GM23338 (cell line): ENCODE data around the gene DGKD. TPM values are rescaled to one million over a fixed set of nuclear protein-coding genes. Genes with fewer than 3 reads are reported as not detected.

ENCODE experiments used
- CREB1 ChIP-seq: fragments of 250-450 bp; sonication (Bioruptor Pico); IDR thresholded peaks from 2 replicates; pipeline ENCODE4 v1.5.0; 2020; ENCODE audit warnings: low read depth, mild to moderate bottlenecking, moderate library complexity
- EZH2 ChIP-seq: fragments of 200-600 bp; sonication (generic); IDR thresholded peaks from one replicate; pipeline ENCODE4 v1.8.0; 2017; ENCODE audit warnings: antibody characterized with exemption, mild to moderate bottlenecking, low read depth; ENCODE audit not compliant: unreplicated experiment
- JUNB ChIP-seq: IDR thresholded peaks from one replicate; pipeline ENCODE4 v1.6.1; 2016; ENCODE audit warnings: antibody characterized with exemption; ENCODE audit not compliant: unreplicated experiment
- NANOG ChIP-seq: IDR thresholded peaks from 2 replicates; pipeline ENCODE4 v1.6.1; 2016; ENCODE audit warnings: antibody characterized with exemption, borderline replicate concordance
- STAT1 ChIP-seq: IDR thresholded peaks from one replicate; pipeline ENCODE4 v1.6.1; 2016; ENCODE audit warnings: antibody characterized with exemption; ENCODE audit not compliant: unreplicated experiment
- ZNF114 ChIP-seq: fragments of 250-450 bp; sonication (Bioruptor Pico); IDR thresholded peaks from 2 replicates; pipeline ENCODE4 v1.5.0; 2020; ENCODE audit warnings: mild to moderate bottlenecking, moderate library complexity
- ZNF331 ChIP-seq: fragments of 250-450 bp; sonication (Bioruptor Pico); IDR thresholded peaks from 2 replicates; pipeline ENCODE4 v1.5.0; 2020; ENCODE audit warnings: low read depth, mild to moderate bottlenecking, moderate library complexity
- polyA plus RNA-seq: library from polyadenylated mRNA; unstranded; fragments of >200 nt; fragmentation: Nextera tagmentation; extraction: Ambion mirVana; gene quantifications from 2 replicates; pipeline ENCODE4 v1.2.1, GENCODE V29; 2016
- total RNA-seq: library from RNA; depleted of rRNA; stranded (reverse); fragments of >200 nt; shearing (Covaris generic); gene quantifications from 2 replicates; pipeline ENCODE4 v1.2.3, GENCODE V29; 2014
- TF ChIP-seq, protein P1 (sequence below): fragments of 250-450 bp; sonication (Bioruptor Pico); IDR thresholded peaks from 2 replicates; pipeline ENCODE4 v1.5.0; 2020; ENCODE audit warnings: mild to moderate bottlenecking, moderate library complexity
- TF ChIP-seq, protein P2 (sequence below): IDR thresholded peaks from one replicate; pipeline ENCODE4 v1.6.1; 2018; ENCODE audit warnings: antibody characterized with exemption; ENCODE audit not compliant: unreplicated experiment
- TF ChIP-seq, protein P3 (sequence below), 2 experiments: fragments of 200-600 bp in 1 of 2; sonication (generic) in 1 of 2; conservative IDR thresholded peaks; 2 replicates each; pipeline versions ENCODE4 v1.5.1 to v1.6.1; 2016 to 2017; ENCODE audit warnings: antibody characterized with exemption in 2 of 2, low read depth in 2 of 2, mild to moderate bottlenecking in 2 of 2, moderate library complexity in 1 of 2

The DGKD gene
- total and polyA plus RNA-seq, 2 experiments from 2014 or later, result 11.1 to 23.4 TPM

DNA sequence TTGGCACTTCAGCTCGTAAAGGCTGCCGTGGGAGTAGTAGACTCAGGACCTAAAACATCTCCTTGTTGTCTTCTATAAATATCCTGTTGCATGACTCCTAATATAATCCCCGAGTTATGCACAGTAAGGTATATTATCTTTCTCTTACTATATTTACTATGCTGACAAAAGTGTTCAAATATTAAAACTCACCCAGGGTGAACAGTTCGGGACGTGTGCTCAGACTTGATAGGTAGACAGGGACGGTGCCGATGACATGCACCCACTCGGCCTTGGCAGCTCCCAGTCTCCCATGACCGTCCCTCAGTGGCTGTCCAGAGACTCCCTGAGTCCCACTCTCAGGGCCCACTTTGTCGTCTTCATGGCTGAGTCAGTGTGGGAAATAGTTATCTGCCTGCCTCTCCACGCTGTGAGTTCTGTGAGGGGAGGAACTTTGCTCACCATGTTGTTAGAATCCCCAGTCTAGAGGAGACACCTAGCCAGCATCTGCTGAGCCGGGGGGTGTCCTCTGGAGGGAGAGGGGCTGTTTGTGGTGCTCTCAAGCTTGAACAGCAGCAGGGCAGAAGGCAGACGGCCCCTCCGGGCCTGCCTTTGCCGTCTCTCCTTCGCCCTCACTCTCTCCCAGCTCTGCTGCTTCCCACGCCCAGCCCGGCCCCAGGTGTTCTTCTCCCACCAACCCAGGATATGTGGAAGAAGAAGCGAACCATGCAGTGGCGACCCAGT, 75.0 kb downstream of the DGKD start (continued):
- TF ChIP-seq, protein P1, sequence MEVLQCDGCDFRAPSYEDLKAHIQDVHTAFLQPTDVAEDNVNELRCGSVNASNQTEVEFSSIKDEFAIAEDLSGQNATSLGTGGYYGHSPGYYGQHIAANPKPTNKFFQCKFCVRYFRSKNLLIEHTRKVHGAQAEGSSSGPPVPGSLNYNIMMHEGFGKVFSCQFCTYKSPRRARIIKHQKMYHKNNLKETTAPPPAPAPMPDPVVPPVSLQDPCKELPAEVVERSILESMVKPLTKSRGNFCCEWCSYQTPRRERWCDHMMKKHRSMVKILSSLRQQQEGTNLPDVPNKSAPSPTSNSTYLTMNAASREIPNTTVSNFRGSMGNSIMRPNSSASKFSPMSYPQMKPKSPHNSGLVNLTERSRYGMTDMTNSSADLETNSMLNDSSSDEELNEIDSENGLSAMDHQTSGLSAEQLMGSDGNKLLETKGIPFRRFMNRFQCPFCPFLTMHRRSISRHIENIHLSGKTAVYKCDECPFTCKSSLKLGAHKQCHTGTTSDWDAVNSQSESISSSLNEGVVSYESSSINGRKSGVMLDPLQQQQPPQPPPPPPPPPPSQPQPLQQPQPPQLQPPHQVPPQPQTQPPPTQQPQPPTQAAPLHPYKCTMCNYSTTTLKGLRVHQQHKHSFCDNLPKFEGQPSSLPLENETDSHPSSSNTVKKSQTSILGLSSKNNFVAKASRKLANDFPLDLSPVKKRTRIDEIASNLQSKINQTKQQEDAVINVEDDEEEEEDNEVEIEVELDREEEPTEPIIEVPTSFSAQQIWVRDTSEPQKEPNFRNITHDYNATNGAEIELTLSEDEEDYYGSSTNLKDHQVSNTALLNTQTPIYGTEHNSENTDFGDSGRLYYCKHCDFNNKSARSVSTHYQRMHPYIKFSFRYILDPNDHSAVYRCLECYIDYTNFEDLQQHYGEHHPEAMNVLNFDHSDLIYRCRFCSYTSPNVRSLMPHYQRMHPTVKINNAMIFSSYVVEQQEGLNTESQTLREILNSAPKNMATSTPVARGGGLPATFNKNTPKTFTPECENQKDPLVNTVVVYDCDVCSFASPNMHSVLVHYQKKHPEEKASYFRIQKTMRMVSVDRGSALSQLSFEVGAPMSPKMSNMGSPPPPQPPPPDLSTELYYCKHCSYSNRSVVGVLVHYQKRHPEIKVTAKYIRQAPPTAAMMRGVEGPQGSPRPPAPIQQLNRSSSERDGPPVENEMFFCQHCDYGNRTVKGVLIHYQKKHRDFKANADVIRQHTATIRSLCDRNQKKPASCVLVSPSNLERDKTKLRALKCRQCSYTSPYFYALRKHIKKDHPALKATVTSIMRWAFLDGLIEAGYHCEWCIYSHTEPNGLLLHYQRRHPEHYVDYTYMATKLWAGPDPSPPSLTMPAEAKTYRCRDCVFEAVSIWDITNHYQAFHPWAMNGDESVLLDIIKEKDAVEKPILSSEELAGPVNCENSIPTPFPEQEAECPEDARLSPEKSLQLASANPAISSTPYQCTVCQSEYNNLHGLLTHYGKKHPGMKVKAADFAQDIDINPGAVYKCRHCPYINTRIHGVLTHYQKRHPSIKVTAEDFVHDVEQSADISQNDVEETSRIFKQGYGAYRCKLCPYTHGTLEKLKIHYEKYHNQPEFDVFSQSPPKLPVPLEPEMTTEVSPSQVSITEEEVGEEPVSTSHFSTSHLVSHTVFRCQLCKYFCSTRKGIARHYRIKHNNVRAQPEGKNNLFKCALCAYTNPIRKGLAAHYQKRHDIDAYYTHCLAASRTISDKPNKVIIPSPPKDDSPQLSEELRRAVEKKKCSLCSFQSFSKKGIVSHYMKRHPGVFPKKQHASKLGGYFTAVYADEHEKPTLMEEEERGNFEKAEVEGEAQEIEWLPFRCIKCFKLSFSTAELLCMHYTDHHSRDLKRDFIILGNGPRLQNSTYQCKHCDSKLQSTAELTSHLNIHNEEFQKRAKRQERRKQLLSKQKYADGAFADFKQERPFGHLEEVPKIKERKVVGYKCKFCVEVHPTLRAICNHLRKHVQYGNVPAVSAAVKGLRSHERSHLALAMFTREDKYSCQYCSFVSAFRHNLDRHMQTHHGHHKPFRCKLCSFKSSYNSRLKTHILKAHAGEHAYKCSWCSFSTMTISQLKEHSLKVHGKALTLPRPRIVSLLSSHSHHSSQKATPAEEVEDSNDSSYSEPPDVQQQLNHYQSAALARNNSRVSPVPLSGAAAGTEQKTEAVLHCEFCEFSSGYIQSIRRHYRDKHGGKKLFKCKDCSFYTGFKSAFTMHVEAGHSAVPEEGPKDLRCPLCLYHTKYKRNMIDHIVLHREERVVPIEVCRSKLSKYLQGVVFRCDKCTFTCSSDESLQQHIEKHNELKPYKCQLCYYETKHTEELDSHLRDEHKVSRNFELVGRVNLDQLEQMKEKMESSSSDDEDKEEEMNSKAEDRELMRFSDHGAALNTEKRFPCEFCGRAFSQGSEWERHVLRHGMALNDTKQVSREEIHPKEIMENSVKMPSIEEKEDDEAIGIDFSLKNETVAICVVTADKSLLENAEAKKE, result no peak
- TF ChIP-seq, protein P2, sequence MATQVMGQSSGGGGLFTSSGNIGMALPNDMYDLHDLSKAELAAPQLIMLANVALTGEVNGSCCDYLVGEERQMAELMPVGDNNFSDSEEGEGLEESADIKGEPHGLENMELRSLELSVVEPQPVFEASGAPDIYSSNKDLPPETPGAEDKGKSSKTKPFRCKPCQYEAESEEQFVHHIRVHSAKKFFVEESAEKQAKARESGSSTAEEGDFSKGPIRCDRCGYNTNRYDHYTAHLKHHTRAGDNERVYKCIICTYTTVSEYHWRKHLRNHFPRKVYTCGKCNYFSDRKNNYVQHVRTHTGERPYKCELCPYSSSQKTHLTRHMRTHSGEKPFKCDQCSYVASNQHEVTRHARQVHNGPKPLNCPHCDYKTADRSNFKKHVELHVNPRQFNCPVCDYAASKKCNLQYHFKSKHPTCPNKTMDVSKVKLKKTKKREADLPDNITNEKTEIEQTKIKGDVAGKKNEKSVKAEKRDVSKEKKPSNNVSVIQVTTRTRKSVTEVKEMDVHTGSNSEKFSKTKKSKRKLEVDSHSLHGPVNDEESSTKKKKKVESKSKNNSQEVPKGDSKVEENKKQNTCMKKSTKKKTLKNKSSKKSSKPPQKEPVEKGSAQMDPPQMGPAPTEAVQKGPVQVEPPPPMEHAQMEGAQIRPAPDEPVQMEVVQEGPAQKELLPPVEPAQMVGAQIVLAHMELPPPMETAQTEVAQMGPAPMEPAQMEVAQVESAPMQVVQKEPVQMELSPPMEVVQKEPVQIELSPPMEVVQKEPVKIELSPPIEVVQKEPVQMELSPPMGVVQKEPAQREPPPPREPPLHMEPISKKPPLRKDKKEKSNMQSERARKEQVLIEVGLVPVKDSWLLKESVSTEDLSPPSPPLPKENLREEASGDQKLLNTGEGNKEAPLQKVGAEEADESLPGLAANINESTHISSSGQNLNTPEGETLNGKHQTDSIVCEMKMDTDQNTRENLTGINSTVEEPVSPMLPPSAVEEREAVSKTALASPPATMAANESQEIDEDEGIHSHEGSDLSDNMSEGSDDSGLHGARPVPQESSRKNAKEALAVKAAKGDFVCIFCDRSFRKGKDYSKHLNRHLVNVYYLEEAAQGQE, result no peak
- no peak for TF ChIP-seq JUNB
- TF ChIP-seq EZH2, result no peak
- no peak for TF ChIP-seq ZNF114
- TF ChIP-seq NANOG, result no peak
- no peak for TF ChIP-seq STAT1
- TF ChIP-seq ZNF331 (CRISPR knock-in tag), result no peak
- TF ChIP-seq, protein P3, sequence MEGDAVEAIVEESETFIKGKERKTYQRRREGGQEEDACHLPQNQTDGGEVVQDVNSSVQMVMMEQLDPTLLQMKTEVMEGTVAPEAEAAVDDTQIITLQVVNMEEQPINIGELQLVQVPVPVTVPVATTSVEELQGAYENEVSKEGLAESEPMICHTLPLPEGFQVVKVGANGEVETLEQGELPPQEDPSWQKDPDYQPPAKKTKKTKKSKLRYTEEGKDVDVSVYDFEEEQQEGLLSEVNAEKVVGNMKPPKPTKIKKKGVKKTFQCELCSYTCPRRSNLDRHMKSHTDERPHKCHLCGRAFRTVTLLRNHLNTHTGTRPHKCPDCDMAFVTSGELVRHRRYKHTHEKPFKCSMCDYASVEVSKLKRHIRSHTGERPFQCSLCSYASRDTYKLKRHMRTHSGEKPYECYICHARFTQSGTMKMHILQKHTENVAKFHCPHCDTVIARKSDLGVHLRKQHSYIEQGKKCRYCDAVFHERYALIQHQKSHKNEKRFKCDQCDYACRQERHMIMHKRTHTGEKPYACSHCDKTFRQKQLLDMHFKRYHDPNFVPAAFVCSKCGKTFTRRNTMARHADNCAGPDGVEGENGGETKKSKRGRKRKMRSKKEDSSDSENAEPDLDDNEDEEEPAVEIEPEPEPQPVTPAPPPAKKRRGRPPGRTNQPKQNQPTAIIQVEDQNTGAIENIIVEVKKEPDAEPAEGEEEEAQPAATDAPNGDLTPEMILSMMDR (conservative IDR thresholded peaks at IDR 0.05; ENCODE audit: low read depth in 2 of 2), result no peak
- TF ChIP-seq CREB1 (CRISPR knock-in tag), result no peak
